H1 (cell line): ENCODE data around the gene TLR1. TPM values are rescaled to one million over a fixed set of nuclear protein-coding genes. Genes with fewer than 3 reads are reported as not detected.

Experiments
- CTCF ChIA-PET: fragments of 300-600 bp; sonication (Branson Sonifier 250); formaldehyde crosslinking; loops from one replicate; lab custom pipeline; 2021; ENCODE audit not compliant: partially characterized antibody; lab: Charles Lee
- POLR2A ChIA-PET: fragments of 300-600 bp; sonication (Branson Sonifier 250); formaldehyde crosslinking; loops from one replicate; lab custom pipeline; 2021; ENCODE audit warnings: inconsistent platforms; ENCODE audit not compliant: partially characterized antibody; lab: Charles Lee
- DNase-seq, 2 experiments: peaks; one replicate each; pipeline versions ENCODE4 v3.0.0 to v3.0.0-alpha.2; 2010 to 2022; ENCODE audit warnings: low spot score in 2 of 2, low read depth in 1 of 2, mixed read lengths in 1 of 2
- FAIRE-seq: peaks from 2 replicates; lab custom pipeline; 2011; peaks lifted over from hg19 to GRCh38; lab: Jason Lieb, UNC
- H2AFZ ChIP-seq: 2 replicates; pipeline ENCODE4 v1.8.1; 2012; ENCODE audit warnings: low read length, inconsistent platforms
- H2AK5ac ChIP-seq: 2 replicates; pipeline ENCODE4 v1.6.1; 2013; ENCODE audit warnings: low read depth, low read length
- H2BK120ac ChIP-seq: replicated peaks from 2 replicates; pipeline ENCODE3; 2013; ENCODE audit warnings: low read depth, low read length, inconsistent platforms
- H2BK12ac ChIP-seq: 2 replicates; pipeline ENCODE4 v1.6.1; 2013; ENCODE audit warnings: low read depth, low read length
- H2BK15ac ChIP-seq: 2 replicates; pipeline ENCODE4 v1.6.1; 2013; ENCODE audit warnings: low read length
- H2BK20ac ChIP-seq: 2 replicates; pipeline ENCODE4 v1.6.1; 2013; ENCODE audit warnings: low read length
- H2BK5ac ChIP-seq: 2 replicates; pipeline ENCODE4 v1.6.1; 2013; ENCODE audit warnings: low read depth, low read length
- H3K14ac ChIP-seq: 2 replicates; pipeline ENCODE4 v1.6.1; 2013; ENCODE audit warnings: inconsistent platforms; ENCODE audit not compliant: insufficient read length
- H3K18ac ChIP-seq: 2 replicates; pipeline ENCODE4 v1.6.1; 2013; ENCODE audit warnings: low read length; ENCODE audit errors: extremely low read depth
- H3K23ac ChIP-seq: 2 replicates; pipeline ENCODE4 v1.6.1; 2013; ENCODE audit warnings: inconsistent platforms; ENCODE audit not compliant: insufficient read length
- H3K23me2 ChIP-seq: 2 replicates; pipeline ENCODE4 v1.6.1; 2013; ENCODE audit warnings: low read depth, low read length
- H3K27ac ChIP-seq: 2 replicates; pipeline ENCODE4 v1.6.1; 2011; ENCODE audit warnings: low read depth, low read length, inconsistent platforms
- H3K27me3 ChIP-seq, 4 experiments: replicated peaks in 1 of 4; 1 replicate in 1 of 4; 2 replicates in 3 of 4; pipeline versions ENCODE4 v1.6.1 to v1.8.1; 2011 to 2013; ENCODE audit warnings: low read length in 3 of 4, mild to moderate bottlenecking in 3 of 4, inconsistent platforms in 2 of 4, mixed read lengths in 2 of 4, moderate library complexity in 1 of 4; ENCODE audit not compliant: control insufficient read depth in 3 of 4, insufficient read depth in 3 of 4; ENCODE audit errors: extremely low read depth in 1 of 4
- H3K36me3 ChIP-seq, 4 experiments: 2 replicates each; pipeline versions ENCODE4 v1.6.1 to v1.8.1; 2011 to 2013; ENCODE audit warnings: mild to moderate bottlenecking in 4 of 4, low read length in 3 of 4, moderate library complexity in 2 of 4, control low read depth in 1 of 4, inconsistent platforms in 1 of 4; ENCODE audit not compliant: insufficient read depth in 4 of 4, control insufficient read depth in 2 of 4
- H3K4ac ChIP-seq: replicated peaks from 2 replicates; pipeline ENCODE3; 2013; ENCODE audit warnings: low read length, low read depth, mixed read lengths, inconsistent platforms; ENCODE audit not compliant: insufficient read length
- H3K4me1 ChIP-seq, 4 experiments: replicated peaks in 1 of 4; 1 replicate in 1 of 4; 2 replicates in 3 of 4; pipeline versions ENCODE4 v1.6.1 to v1.8.1; 2011 to 2013; ENCODE audit warnings: low read length in 3 of 4, inconsistent platforms in 2 of 4, mixed read lengths in 1 of 4; ENCODE audit not compliant: insufficient read depth in 4 of 4, control insufficient read depth in 3 of 4
- H3K4me2 ChIP-seq, 2 experiments: 2 replicates each; pipeline versions ENCODE4 v1.6.1 to v1.8.1; 2011 to 2013; ENCODE audit warnings: low read depth in 2 of 2, low read length in 2 of 2, control low read depth in 1 of 2, inconsistent platforms in 1 of 2, mild to moderate bottlenecking in 1 of 2; ENCODE audit not compliant: insufficient read depth in 1 of 2
- H3K4me3 ChIP-seq, 4 experiments: fragments of 200-600, 300-600 bp in 1 of 4; sonication (generic), shearing (Covaris generic), sonication (Bioruptor Twin) in 1 of 4; 2 replicates each; pipeline versions ENCODE4 v1.5.1 to v1.8.1; 2011 to 2016; ENCODE audit warnings: low read length in 4 of 4, low read depth in 3 of 4, control low read depth in 2 of 4, inconsistent platforms in 2 of 4, mild to moderate bottlenecking in 2 of 4, mixed read lengths in 1 of 4, moderate library complexity in 1 of 4; ENCODE audit not compliant: insufficient read depth in 2 of 4; ENCODE audit errors: extremely low read depth in 1 of 4
- H3K56ac ChIP-seq: replicated peaks from 2 replicates; pipeline ENCODE3; 2013; ENCODE audit warnings: low read depth, mild to moderate bottlenecking, mixed read lengths, low read length, inconsistent platforms; ENCODE audit not compliant: insufficient read length
- H3K79me1 ChIP-seq: 2 replicates; pipeline ENCODE4 v1.6.1; 2013; ENCODE audit warnings: low read depth, low read length, control low read depth
- H3K79me2 ChIP-seq, 2 experiments: 2 replicates each; pipeline versions ENCODE4 v1.6.1 to v1.8.1; 2012 to 2013; ENCODE audit warnings: low read length in 2 of 2, mild to moderate bottlenecking in 2 of 2, inconsistent platforms in 1 of 2; ENCODE audit not compliant: insufficient read depth in 2 of 2, control insufficient read depth in 1 of 2
- H3K9ac ChIP-seq, 4 experiments: replicated peaks in 1 of 4; 1 replicate in 1 of 4; 2 replicates in 3 of 4; pipeline versions ENCODE4 v1.6.1 to v1.8.1; 2011 to 2013; ENCODE audit warnings: low read depth in 3 of 4, low read length in 3 of 4, control low read depth in 2 of 4, mild to moderate bottlenecking in 2 of 4, moderate library complexity in 2 of 4, inconsistent platforms in 1 of 4; ENCODE audit errors: extremely low read depth in 1 of 4
- H3K9me3 ChIP-seq, 2 experiments: 2 replicates each; pipeline versions ENCODE4 v1.6.1 to v1.8.1; 2012 to 2013; ENCODE audit warnings: mild to moderate bottlenecking in 2 of 2, moderate library complexity in 2 of 2, control low read depth in 1 of 2, inconsistent platforms in 1 of 2, low read depth in 1 of 2, low read length in 1 of 2, mixed read lengths in 1 of 2; ENCODE audit not compliant: insufficient read depth in 2 of 2
- H4K20me1 ChIP-seq, 2 experiments: replicated peaks in 1 of 2; 2 replicates each; pipeline versions ENCODE3 to v1.8.1; 2011 to 2013; ENCODE audit warnings: inconsistent platforms in 2 of 2, low read length in 2 of 2, mild to moderate bottlenecking in 1 of 2; ENCODE audit not compliant: insufficient read depth in 2 of 2, control insufficient read depth in 1 of 2
- H4K5ac ChIP-seq: 2 replicates; pipeline ENCODE4 v1.6.1; 2013; ENCODE audit warnings: low read length, low read depth, mixed read lengths, inconsistent platforms; ENCODE audit not compliant: insufficient read length
- H4K8ac ChIP-seq: 2 replicates; pipeline ENCODE4 v1.8.0; 2013; ENCODE audit warnings: mild to moderate bottlenecking, moderate library complexity, low read length, inconsistent platforms; ENCODE audit not compliant: insufficient read depth; ENCODE audit errors: extremely low read depth
- H4K91ac ChIP-seq: replicated peaks from 2 replicates; pipeline ENCODE3; 2013; ENCODE audit warnings: low read length, mixed read lengths, inconsistent platforms; ENCODE audit not compliant: insufficient read length
- BCL11A ChIP-seq, 2 experiments: IDR thresholded peaks; one replicate each; pipeline ENCODE4 v1.6.1; 2011; ENCODE audit warnings: low read depth in 2 of 2, low read length in 2 of 2, mild to moderate bottlenecking in 2 of 2
- CREB1 ChIP-seq: IDR thresholded peaks from 2 replicates; pipeline ENCODE4 v1.6.1; 2012; ENCODE audit warnings: inconsistent platforms
- EGR1 ChIP-seq: IDR thresholded peaks from 2 replicates; pipeline ENCODE4 v1.6.1; 2011; ENCODE audit warnings: low read depth, low read length, borderline replicate concordance
- EP300 ChIP-seq, 2 experiments: IDR thresholded peaks; 1 replicate in 1 of 2; 2 replicates in 1 of 2; pipeline ENCODE4 v1.6.1; 2011 to 2012; ENCODE audit warnings: low read depth in 2 of 2, low read length in 2 of 2, mild to moderate bottlenecking in 2 of 2, borderline replicate concordance in 1 of 2, inconsistent platforms in 1 of 2, moderate library complexity in 1 of 2
- EZH2 ChIP-seq: fragments of 200-600 bp; sonication (generic); IDR thresholded peaks from 2 replicates; pipeline ENCODE4 v1.7.1; 2012; ENCODE audit warnings: low read depth, mild to moderate bottlenecking, moderate library complexity, low read length, inconsistent platforms; ENCODE audit not compliant: severe bottlenecking
- JUN ChIP-seq: IDR thresholded peaks from 2 replicates; pipeline ENCODE4 v1.6.1; 2011; ENCODE audit warnings: low read depth, mild to moderate bottlenecking, improper control_type of control experiment, low read length
- KDM1A ChIP-seq: fragments of 200-600, 300-600 bp; sonication (generic); IDR thresholded peaks from 2 replicates; pipeline ENCODE4 v1.7.1; 2016; ENCODE audit warnings: mild to moderate bottlenecking, low read length, borderline replicate concordance
- MAFK ChIP-seq: IDR thresholded peaks from 2 replicates; pipeline ENCODE4 v1.6.1; 2012; ENCODE audit warnings: low read depth, mild to moderate bottlenecking, improper control_type of control experiment, low read length
- PHF8 ChIP-seq: fragments of 200-600 bp; sonication (generic); conservative IDR thresholded peaks from 2 replicates; pipeline ENCODE4 v1.7.1; 2012; ENCODE audit warnings: low read depth, mild to moderate bottlenecking, inconsistent platforms, low read length, moderate library complexity
- POLR2AphosphoS5 ChIP-seq: IDR thresholded peaks from 2 replicates; pipeline ENCODE4 v1.6.1; 2011; ENCODE audit warnings: low read depth, low read length
- RFX5 ChIP-seq: IDR thresholded peaks from 2 replicates; pipeline ENCODE4 v1.6.1; 2011; ENCODE audit warnings: low read depth, low read length, improper control_type of control experiment, borderline replicate concordance
- SIN3A ChIP-seq, 2 experiments: IDR thresholded peaks in 1 of 2; conservative IDR thresholded peaks in 1 of 2; 2 replicates each; pipeline ENCODE4 v1.6.1; 2011 to 2012; ENCODE audit warnings: low read length in 2 of 2, improper control_type of control experiment in 1 of 2, low read depth in 1 of 2, mild to moderate bottlenecking in 1 of 2
- SIX5 ChIP-seq: IDR thresholded peaks from 2 replicates; pipeline ENCODE4 v1.6.1; 2011; ENCODE audit warnings: mild to moderate bottlenecking, low read depth, low read length
- SP4 ChIP-seq: IDR thresholded peaks from 2 replicates; pipeline ENCODE4 v1.6.1; 2012; ENCODE audit warnings: low read length, inconsistent platforms
- TAF1 ChIP-seq: IDR thresholded peaks from 2 replicates; pipeline ENCODE4 v1.6.1; 2011; ENCODE audit warnings: mild to moderate bottlenecking, low read depth, low read length
- ZNF274 ChIP-seq: IDR thresholded peaks from 2 replicates; pipeline ENCODE4 v1.7.0; 2012; ENCODE audit warnings: low read length, borderline replicate concordance; ENCODE audit errors: extremely low read depth
- WGBS, 2 experiments: shearing (Covaris generic) in 1 of 2; methylation state at CpG; one replicate each; pipeline versions ENCODE4 v1.1.6 to v1.1.7; 2013 to 2015; ENCODE audit warnings: low lambda C conversion rate in 2 of 2, mixed read lengths in 2 of 2, inconsistent platforms in 1 of 2, low coverage in 1 of 2, missing lambda C conversion rate in 1 of 2; ENCODE audit not compliant: insufficient replicate concordance in 2 of 2, insufficient coverage in 1 of 2, insufficient read length in 1 of 2; ENCODE audit errors: extremely low coverage in 1 of 2, missing lambda C conversion rate in 1 of 2; 5-methylcytosine and 5-hydroxymethylcytosine counted together
- polyA plus RNA-seq, 7 experiments: library from polyadenylated mRNA; depleted of rRNA in 3 of 7; stranded (reverse) in 5 of 7; unstranded in 2 of 7; fragments of >200 nt in 5 of 7; fragments of 200-250 nt in 2 of 7; gene quantifications; 1 replicate in 5 of 7; 2 replicates in 1 of 7; 4 replicates in 1 of 7; pipeline versions ENCODE4 v1.2.1 to v1.2.3, GENCODE V29; 2011 to 2013; ENCODE audit warnings: missing spikeins in 2 of 7, mixed read lengths in 2 of 7
- total RNA-seq: library from RNA; stranded (reverse); fragmentation: NEBNext Ultra II Directional; extraction: Animal tissue kit (Norgen Biotek cat#: 25700); gene quantifications from 2 replicates; pipeline ENCODE4 v1.2.1, GENCODE V29; 2021

The TLR1 gene
- total and polyA plus RNA-seq, 2 of the 8 experiments (the other 6 are each of a cell fraction or from before 2014, with no cell fraction given), result not detected

DNA sequence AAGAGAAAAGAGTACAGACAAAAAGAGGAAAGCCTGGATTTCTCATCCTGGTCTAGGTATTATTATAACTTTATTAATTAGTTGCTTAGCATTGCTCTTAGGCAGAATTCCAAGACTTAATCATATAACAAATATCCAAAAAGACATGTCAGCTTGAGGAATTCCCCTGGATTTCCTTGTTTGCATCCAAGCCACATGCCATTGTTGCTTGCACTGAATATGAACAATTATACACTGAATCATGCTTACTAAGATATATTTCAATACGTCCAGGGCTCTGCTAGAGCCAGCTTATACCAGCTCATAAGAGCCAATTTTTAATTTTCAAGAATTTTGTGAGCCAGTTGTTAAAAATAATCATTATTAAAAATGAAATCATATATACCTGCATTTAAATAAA lies 16.3 kb downstream of the TLR1 start:
- H4K20me1 ChIP-seq, result peaks cover 0 to 2% of the 10 kb centered on the region in 2 experiments
- H3K56ac ChIP-seq, result no peak overlapping the region
- H2BK120ac ChIP-seq, result no peak overlapping the region
- no peak overlapping the region for H4K91ac ChIP-seq
- no peaks in the 10 kb centered on the region for H3K79me1 ChIP-seq
- H3K23ac ChIP-seq, result no peak overlapping the region
- no peak overlapping the region for H3K4ac ChIP-seq
- 77% methylated on average over 1 of the region's 1 CpG; no CpG with 5 or more reads in 1 of the 2 experiments for WGBS, 2 experiments
- H4K5ac ChIP-seq, result no peak overlapping the region
- no peak overlapping the region for H2AFZ ChIP-seq
- no peak overlapping the region for H3K9ac ChIP-seq
- no peak for FAIRE-seq
- H4K8ac ChIP-seq, result no peak overlapping the region
- H3K79me2 ChIP-seq, result no peaks in the 10 kb centered on the region
- DNase-seq, result no peak
- H3K27me3 ChIP-seq, result no peaks in the 10 kb centered on the region
- H2BK20ac ChIP-seq, result no peak overlapping the region
- H3K27ac ChIP-seq, result no peak overlapping the region
- no peak overlapping the region for H3K4me2 ChIP-seq
- no peak overlapping the region for H3K4me3 ChIP-seq
- POLR2A ChIA-PET, result no interaction called here
- H3K23me2 ChIP-seq, result peaks cover 2% of the 10 kb centered on the region; the same call in 1 of the 2 replicates
- no peaks in the 10 kb centered on the region for H3K4me1 ChIP-seq
- H3K9me3 ChIP-seq, result no peaks in the 10 kb centered on the region
- H3K14ac ChIP-seq, result no peak overlapping the region
- no peak overlapping the region for H2BK5ac ChIP-seq
- no peak for TF ChIP-seq CREB1
- no peak for TF ChIP-seq SIN3A (conservative IDR thresholded peaks at IDR 0.05 in 1 of 2, IDR thresholded peaks at IDR 0.05 in 1 of 2; ENCODE audit: low read depth in 1 of 2, low read length in 2 of 2)
- TF ChIP-seq SIX5, result no peak
- TF ChIP-seq POLR2AphosphoS5, result no peak
- no peak for TF ChIP-seq BCL11A (IDR thresholded peaks at IDR 0.05; ENCODE audit: low read depth in 2 of 2, low read length in 2 of 2)
- TF ChIP-seq PHF8, result no peak
- TF ChIP-seq ZNF274, result no peak
- no peak for TF ChIP-seq KDM1A
- TF ChIP-seq EP300 (IDR thresholded peaks at IDR 0.05; ENCODE audit: borderline replicate concordance in 1 of 2, low read depth in 2 of 2, low read length in 2 of 2), result no peak
- no peak for TF ChIP-seq EZH2
- no peak for TF ChIP-seq SP4
- no peak for TF ChIP-seq RFX5
- no peak for TF ChIP-seq TAF1
- no peak for TF ChIP-seq JUN
- no peak for TF ChIP-seq EGR1
- no peak for TF ChIP-seq MAFK
- no peak overlapping the region for H3K18ac ChIP-seq
- no peak overlapping the region for H2BK12ac ChIP-seq
- no peak overlapping the region for H2BK15ac ChIP-seq
- CTCF ChIA-PET, result no interaction called here
- no peak overlapping the region for H2AK5ac ChIP-seq
- H3K36me3 ChIP-seq, result no peaks in the 10 kb centered on the region
